A673 (cell line): ENCODE data around the gene FAHD1.

Experiments used
- EZH2 ChIP-seq: fragments of 200-600 bp; sonication (generic); IDR thresholded peaks from 2 replicates; pipeline ENCODE4 v1.6.1; 2017; ENCODE audit warnings: borderline replicate concordance, low read depth, mild to moderate bottlenecking, mixed read lengths, antibody characterized with exemption, low read length; ENCODE audit not compliant: poor library complexity, severe bottlenecking
- TF ChIP-seq, protein P1 (sequence below): fragments of 300-800, 200-600 bp; sonication (generic); conservative IDR thresholded peaks from 2 replicates; pipeline ENCODE4 v1.5.1; 2017; ENCODE audit warnings: low read depth, mild to moderate bottlenecking, antibody characterized with exemption, low read length, moderate library complexity, mixed read lengths

DNA sequence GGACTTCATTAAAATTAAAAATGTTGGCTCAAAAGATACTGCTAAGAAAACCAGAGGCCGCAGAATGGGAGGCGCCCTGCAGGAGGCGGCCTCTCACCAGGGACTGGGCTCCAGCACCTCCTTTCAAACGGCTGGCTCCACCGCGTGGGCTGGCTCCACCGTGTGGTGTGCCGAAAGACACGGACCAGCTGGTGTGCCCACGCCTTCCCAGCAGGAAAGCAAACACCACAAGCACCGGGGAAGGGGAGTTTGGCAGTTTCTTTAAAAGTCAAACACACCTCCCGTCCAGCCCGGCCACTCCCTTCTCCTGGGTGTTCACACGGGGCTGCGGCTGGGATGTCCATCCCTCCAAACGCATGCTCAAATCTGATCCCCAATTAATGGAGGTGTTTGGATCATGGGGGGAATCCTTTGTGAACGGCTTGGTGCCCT lies 14.3 kb upstream of the FAHD1 start:
- TF ChIP-seq, protein P1, sequence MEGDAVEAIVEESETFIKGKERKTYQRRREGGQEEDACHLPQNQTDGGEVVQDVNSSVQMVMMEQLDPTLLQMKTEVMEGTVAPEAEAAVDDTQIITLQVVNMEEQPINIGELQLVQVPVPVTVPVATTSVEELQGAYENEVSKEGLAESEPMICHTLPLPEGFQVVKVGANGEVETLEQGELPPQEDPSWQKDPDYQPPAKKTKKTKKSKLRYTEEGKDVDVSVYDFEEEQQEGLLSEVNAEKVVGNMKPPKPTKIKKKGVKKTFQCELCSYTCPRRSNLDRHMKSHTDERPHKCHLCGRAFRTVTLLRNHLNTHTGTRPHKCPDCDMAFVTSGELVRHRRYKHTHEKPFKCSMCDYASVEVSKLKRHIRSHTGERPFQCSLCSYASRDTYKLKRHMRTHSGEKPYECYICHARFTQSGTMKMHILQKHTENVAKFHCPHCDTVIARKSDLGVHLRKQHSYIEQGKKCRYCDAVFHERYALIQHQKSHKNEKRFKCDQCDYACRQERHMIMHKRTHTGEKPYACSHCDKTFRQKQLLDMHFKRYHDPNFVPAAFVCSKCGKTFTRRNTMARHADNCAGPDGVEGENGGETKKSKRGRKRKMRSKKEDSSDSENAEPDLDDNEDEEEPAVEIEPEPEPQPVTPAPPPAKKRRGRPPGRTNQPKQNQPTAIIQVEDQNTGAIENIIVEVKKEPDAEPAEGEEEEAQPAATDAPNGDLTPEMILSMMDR, result peak; percentile 85
- no peak for TF ChIP-seq EZH2
